ENCODE measurements around the gene PIK3R6. TPM values are rescaled to one million over a fixed set of nuclear protein-coding genes. Genes with fewer than 3 reads are reported as not detected.

PIK3R6 gene
- polyA plus RNA-seq, 1 donor (not counting 4 experiments of a cell fraction or from before 2014, with no cell fraction given): 0.03 TPM

DNA sequence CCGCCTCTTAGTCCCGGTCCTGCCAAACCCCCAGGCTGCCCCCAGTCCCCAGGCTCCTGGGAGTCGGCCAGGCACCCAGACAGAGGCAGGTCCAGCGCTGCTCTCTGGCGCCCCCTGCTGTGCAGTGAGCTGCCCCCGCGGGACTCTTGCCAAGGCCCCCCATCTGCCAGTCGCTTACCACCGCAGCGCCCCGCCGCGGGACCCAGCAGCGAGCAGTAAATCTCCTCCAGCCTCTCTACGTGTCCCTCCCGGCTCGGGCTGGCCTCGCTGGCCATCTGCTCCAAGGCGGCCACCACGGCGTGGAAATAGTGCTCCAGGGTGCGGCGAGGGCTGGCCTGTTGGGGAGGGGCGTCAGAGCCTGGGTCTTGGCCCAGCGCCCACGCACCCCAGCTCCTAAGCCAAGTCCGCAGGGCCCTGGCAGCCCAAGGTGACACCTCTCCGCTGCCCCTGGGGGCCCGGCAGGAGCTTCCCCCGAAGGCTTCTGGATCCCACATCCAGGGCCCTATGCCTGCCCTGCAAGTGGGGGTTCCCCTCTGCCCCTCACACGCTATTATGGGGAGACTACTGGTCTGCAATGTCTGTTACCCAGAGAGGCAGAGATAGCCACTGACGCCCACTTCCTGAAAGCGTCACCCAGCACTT lies 34.6 kb downstream of the PIK3R6 start:
- H3K9me1 ChIP-seq (ENCODE audit: control insufficient read depth, extremely low read depth, insufficient read depth, low read length): no peaks in the 10 kb centered on the region
- no peak overlapping the region for H3K9ac ChIP-seq (ENCODE audit: control insufficient read depth, extremely low read depth, insufficient read depth, low read length)
- H3K4me1 ChIP-seq (ENCODE audit: control insufficient read depth, extremely low read depth, insufficient read depth, low read length): no peaks in the 10 kb centered on the region
- FAIRE-seq (no peak), DNase-seq (ENCODE audit: low read depth, low spot score) (no peak)
- H3K27ac ChIP-seq (ENCODE audit: control insufficient read depth, insufficient read depth, low read length): no peak overlapping the region
- no peak overlapping the region for H3K4me3 ChIP-seq (ENCODE audit: control insufficient read depth in 2 of 3, extremely low read depth in 1 of 3, insufficient read depth in 2 of 3, low read depth in 1 of 3, low read length in 3 of 3)
- dilution Hi-C loops (cut with MboI; ENCODE audit: extremely low pct_ligation_motif_present, low sequenced_read_pairs): no loop called here
- no peak overlapping the region for H3K4me2 ChIP-seq (ENCODE audit: control insufficient read depth, extremely low read depth, insufficient read depth, low read depth, low read length)
- no peak overlapping the region for H2AFZ ChIP-seq (ENCODE audit: control insufficient read depth, low read length)
- TF ChIP-seq, protein P1, sequence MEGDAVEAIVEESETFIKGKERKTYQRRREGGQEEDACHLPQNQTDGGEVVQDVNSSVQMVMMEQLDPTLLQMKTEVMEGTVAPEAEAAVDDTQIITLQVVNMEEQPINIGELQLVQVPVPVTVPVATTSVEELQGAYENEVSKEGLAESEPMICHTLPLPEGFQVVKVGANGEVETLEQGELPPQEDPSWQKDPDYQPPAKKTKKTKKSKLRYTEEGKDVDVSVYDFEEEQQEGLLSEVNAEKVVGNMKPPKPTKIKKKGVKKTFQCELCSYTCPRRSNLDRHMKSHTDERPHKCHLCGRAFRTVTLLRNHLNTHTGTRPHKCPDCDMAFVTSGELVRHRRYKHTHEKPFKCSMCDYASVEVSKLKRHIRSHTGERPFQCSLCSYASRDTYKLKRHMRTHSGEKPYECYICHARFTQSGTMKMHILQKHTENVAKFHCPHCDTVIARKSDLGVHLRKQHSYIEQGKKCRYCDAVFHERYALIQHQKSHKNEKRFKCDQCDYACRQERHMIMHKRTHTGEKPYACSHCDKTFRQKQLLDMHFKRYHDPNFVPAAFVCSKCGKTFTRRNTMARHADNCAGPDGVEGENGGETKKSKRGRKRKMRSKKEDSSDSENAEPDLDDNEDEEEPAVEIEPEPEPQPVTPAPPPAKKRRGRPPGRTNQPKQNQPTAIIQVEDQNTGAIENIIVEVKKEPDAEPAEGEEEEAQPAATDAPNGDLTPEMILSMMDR (optimal IDR thresholded peaks at IDR 0.05 in 1 of 3, IDR thresholded peaks at IDR 0.05 in 1 of 3, conservative IDR thresholded peaks at IDR 0.05 in 1 of 3; ENCODE audit: extremely low read depth in 1 of 3, insufficient read depth in 2 of 3, low read length in 3 of 3): peak in 2 of 3 experiments; percentile 45 to 76
- TF ChIP-seq EZH2 (IDR thresholded peaks at IDR 0.05; ENCODE audit: low read length): no peak
- H3K27me3 ChIP-seq (ENCODE audit: control insufficient read depth, extremely low read depth, insufficient read depth, low read length): no peaks in the 10 kb centered on the region
- peaks cover 2% of the 10 kb centered on the region for H3K9me3 ChIP-seq (ENCODE audit: control insufficient read depth, low read depth, low read length)
- H4K20me1 ChIP-seq (ENCODE audit: control insufficient read depth, extremely low read depth, insufficient read depth, low read length): no peaks in the 10 kb centered on the region
- H3K79me2 ChIP-seq (ENCODE audit: control insufficient read depth, insufficient read depth, low read length): no peaks in the 10 kb centered on the region
- H3K36me3 ChIP-seq (ENCODE audit: control insufficient read depth in 2 of 2, extremely low read depth in 1 of 2, insufficient read depth in 2 of 2, low read length in 2 of 2): no peaks in the 10 kb centered on the region

DNA sequence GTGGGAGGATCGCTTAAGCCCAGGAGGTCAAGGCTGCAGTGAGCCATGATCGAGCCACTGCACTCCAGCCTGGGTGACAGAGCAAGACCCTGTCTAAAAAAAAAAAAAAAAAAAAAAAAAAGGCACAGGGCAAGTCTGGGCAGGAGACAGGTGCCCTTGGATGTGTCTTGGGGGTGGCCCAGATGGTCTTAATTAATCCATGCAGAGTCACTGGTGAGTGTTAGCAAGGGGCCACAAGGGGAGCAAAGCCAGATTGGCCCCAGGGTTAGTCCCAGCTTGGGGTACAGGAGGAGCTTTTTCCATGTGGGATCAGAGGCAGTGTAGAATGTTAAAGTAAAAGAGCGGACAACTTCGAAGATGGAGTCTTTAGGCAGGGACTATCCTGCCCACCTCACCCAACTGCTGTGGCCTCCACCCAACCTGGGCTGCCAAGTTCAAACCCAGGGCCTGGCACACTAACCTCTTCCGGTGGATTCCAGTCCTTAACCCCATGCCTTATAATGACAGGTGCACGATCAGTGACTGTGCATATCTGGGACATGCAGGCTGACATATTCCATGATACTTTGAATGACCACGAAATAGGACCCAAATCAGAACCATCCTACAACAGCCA lies 36.1 kb downstream of the PIK3R6 start:
- dilution Hi-C loops (cut with MboI; ENCODE audit: extremely low pct_ligation_motif_present, low sequenced_read_pairs): no loop called here
- H3K27me3 ChIP-seq (ENCODE audit: control insufficient read depth, extremely low read depth, insufficient read depth, low read length): no peaks in the 10 kb centered on the region
- no peak for FAIRE-seq

More for the DNA sequence above, 36.1 kb downstream of the PIK3R6 start:
- Histone ChIP-seq H3K27ac (ENCODE audit: control insufficient read depth, insufficient read depth, low read length) (no peak overlapping the region), H3K9me1 (ENCODE audit: control insufficient read depth, extremely low read depth, insufficient read depth, low read length) (no peaks in the 10 kb centered on the region), H3K4me2 (ENCODE audit: control insufficient read depth, extremely low read depth, insufficient read depth, low read depth, low read length) (no peak overlapping the region), H3K4me3 (ENCODE audit: control insufficient read depth in 2 of 3, extremely low read depth in 1 of 3, insufficient read depth in 2 of 3, low read depth in 1 of 3, low read length in 3 of 3) (no peak overlapping the region), H3K79me2 (ENCODE audit: control insufficient read depth, insufficient read depth, low read length) (no peaks in the 10 kb centered on the region), H3K36me3 (ENCODE audit: control insufficient read depth in 2 of 2, extremely low read depth in 1 of 2, insufficient read depth in 2 of 2, low read length in 2 of 2) (no peaks in the 10 kb centered on the region), H3K9me3 (ENCODE audit: control insufficient read depth, low read depth, low read length) (peaks cover 2% of the 10 kb centered on the region), H4K20me1 (ENCODE audit: control insufficient read depth, extremely low read depth, insufficient read depth, low read length) (no peaks in the 10 kb centered on the region), H3K9ac (ENCODE audit: control insufficient read depth, extremely low read depth, insufficient read depth, low read length) (no peak overlapping the region), H2AFZ (ENCODE audit: control insufficient read depth, low read length) (no peak overlapping the region), H3K4me1 (ENCODE audit: control insufficient read depth, extremely low read depth, insufficient read depth, low read length) (no peaks in the 10 kb centered on the region)
- DNase-seq (ENCODE audit: low read depth, low spot score): no peak
- TF ChIP-seq, protein P1 (optimal IDR thresholded peaks at IDR 0.05 in 1 of 3, IDR thresholded peaks at IDR 0.05 in 1 of 3, conservative IDR thresholded peaks at IDR 0.05 in 1 of 3; ENCODE audit: extremely low read depth in 1 of 3, insufficient read depth in 2 of 3, low read length in 3 of 3): no peak
- no peak for TF ChIP-seq EZH2 (IDR thresholded peaks at IDR 0.05; ENCODE audit: low read length)
